Uterus (tissue), 4 donors: Measurements from ENCODE around the gene GGACT. TPM values are rescaled to one million over a fixed set of nuclear protein-coding genes. Genes with fewer than 3 reads are reported as not detected.

Experiments used
- DNase-seq, 2 donors: peaks; one replicate each; pipeline ENCODE4 v3.0.0-alpha.2; 2019 to 2020
- H3K27ac ChIP-seq, 2 donors: fragments of 200-600 bp; sonication (generic); 1 replicate in 1 of 2; 2 replicates in 1 of 2; pipeline ENCODE4 v1.5.1; 2016 to 2018
- H3K27me3 ChIP-seq, 2 donors: fragments of 200-600 bp; sonication (generic); one replicate each; pipeline ENCODE4 v1.5.1; 2018 to 2019; ENCODE audit warnings: control low read depth in 1 of 2
- H3K36me3 ChIP-seq, 2 donors: fragments of 200-600 bp; sonication (generic); one replicate each; pipeline ENCODE4 v1.5.1; 2019; ENCODE audit warnings: control low read depth in 1 of 2
- H3K4me1 ChIP-seq, 2 donors: fragments of 200-600 bp; sonication (generic); one replicate each; pipeline ENCODE4 v1.5.1; 2018 to 2019; ENCODE audit warnings: control low read depth in 1 of 2
- H3K4me3 ChIP-seq, 2 donors: fragments of 200-600 bp; sonication (generic); 1 replicate in 1 of 2; 2 replicates in 1 of 2; pipeline ENCODE4 v1.5.1; 2018 to 2019; ENCODE audit warnings: mild to moderate bottlenecking in 1 of 2
- H3K9me3 ChIP-seq, 2 donors: fragments of 200-600 bp; sonication (generic); one replicate each; pipeline ENCODE4 v1.5.1; 2019; ENCODE audit warnings: control low read depth in 1 of 2
- CTCF ChIP-seq, 4 experiments: fragments of 200-600 bp in 2 of 4; fragments of 450-650 bp in 2 of 4; sonication (generic) in 2 of 4; IDR thresholded peaks; one replicate each; pipeline ENCODE4 v1.5.1; 2016 to 2019; ENCODE audit warnings: antibody characterized with exemption in 4 of 4, mild to moderate bottlenecking in 2 of 4, moderate library complexity in 1 of 4
- POLR2A ChIP-seq, 2 donors: fragments of 450-650 bp; IDR thresholded peaks; one replicate each; pipeline ENCODE4 v1.6.1; 2016; ENCODE audit warnings: antibody characterized with exemption in 2 of 2, mild to moderate bottlenecking in 1 of 2, moderate library complexity in 1 of 2
- intact Hi-C: fragments of 100-400 bp; cut with DNase I; formaldehyde crosslinking; loops from one replicate; pipeline ENCODE4 v1.15.1; 2023; ENCODE audit warnings: low total_unique reads
- total RNA-seq, 4 donors: library from RNA; depleted of rRNA in 3 of 4; stranded (reverse); fragments of >200 nt in 3 of 4; gene quantifications; one replicate each; pipeline versions ENCODE4 v1.1.0 to v1.2.4, GENCODE V29; 2014 to 2023
- donor health status: DM: yes; HTN: yes; CAD: no.

Gene GGACT
- total RNA-seq, 4 donors from 2014 or later, result 0.26 to 5.7 (median 1.1) TPM

GRCh38 chr13:100503622-100504021 lies 85.0 kb downstream of the GGACT start:
- H3K27me3 ChIP-seq, result no peaks in the 10 kb centered on the region
- no peak overlapping the region for H3K4me3 ChIP-seq
- no peak for DNase-seq
- H3K9me3 ChIP-seq, result no peaks in the 10 kb centered on the region
- no peak overlapping the region for H3K27ac ChIP-seq
- intact Hi-C loops, result no loop called here
- H3K4me1 ChIP-seq, result no peaks in the 10 kb centered on the region
- no peaks in the 10 kb centered on the region for H3K36me3 ChIP-seq
- TF ChIP-seq POLR2A (IDR thresholded peaks at IDR 0.05), result no peak

GRCh38 chr13:100502446-100502845 lies 86.1 kb downstream of the GGACT start:
- no peak for DNase-seq
- Histone ChIP-seq H3K4me3 (no peak overlapping the region), H3K27me3 (no peaks in the 10 kb centered on the region), H3K4me1 (no peaks in the 10 kb centered on the region), H3K27ac (no peak overlapping the region), H3K36me3 (no peaks in the 10 kb centered on the region), H3K9me3 (no peaks in the 10 kb centered on the region)
- intact Hi-C loops, result no loop called here
- no peak for TF ChIP-seq CTCF (IDR thresholded peaks at IDR 0.05)

- DNase-seq, result no peak
- Histone ChIP-seq H3K27me3 (no peaks in the 10 kb centered on the region), H3K4me3 (no peak overlapping the region), H3K4me1 (no peaks in the 10 kb centered on the region), H3K27ac (no peak overlapping the region), H3K9me3 (no peaks in the 10 kb centered on the region), H3K36me3 (no peaks in the 10 kb centered on the region)
- TF ChIP-seq CTCF (IDR thresholded peaks at IDR 0.05), result no peak
- TF ChIP-seq POLR2A (IDR thresholded peaks at IDR 0.05), result no peak
- intact Hi-C loops, result no loop called here
Measured at GRCh38 chr13:100497389-100497788, 91.2 kb downstream of the GGACT start.

- intact Hi-C loops, result no loop called here
- DNase-seq, result no peak
- H3K4me3 ChIP-seq, result no peak overlapping the region
- no peaks in the 10 kb centered on the region for H3K27me3 ChIP-seq
- H3K4me1 ChIP-seq, result no peaks in the 10 kb centered on the region
- no peaks in the 10 kb centered on the region for H3K36me3 ChIP-seq
- H3K9me3 ChIP-seq, result no peaks in the 10 kb centered on the region
- no peak overlapping the region for H3K27ac ChIP-seq
- TF ChIP-seq POLR2A (IDR thresholded peaks at IDR 0.05), result no peak
- no peak for TF ChIP-seq CTCF (IDR thresholded peaks at IDR 0.05)
Measured at GRCh38 chr13:100495455-100495854, 93.1 kb downstream of the GGACT start.

GRCh38 chr13:100493418-100493817 lies 95.2 kb downstream of the GGACT start:
- Histone ChIP-seq H3K27me3 (no peaks in the 10 kb centered on the region), H3K4me1 (no peaks in the 10 kb centered on the region), H3K9me3 (no peaks in the 10 kb centered on the region), H3K36me3 (no peaks in the 10 kb centered on the region), H3K4me3 (no peak overlapping the region), H3K27ac (no peak overlapping the region)
- intact Hi-C loops, result no loop called here
- no peak for TF ChIP-seq POLR2A (IDR thresholded peaks at IDR 0.05)
- TF ChIP-seq CTCF (IDR thresholded peaks at IDR 0.05), result no peak
- no peak for DNase-seq

GRCh38 chr13:100491164-100491842 lies 97.3 kb downstream of the GGACT start:
- Histone ChIP-seq H3K27ac (peak overlapping the region in 1 of 2 donors; percentile 60), H3K9me3 (no peaks in the 10 kb centered on the region)
- TF ChIP-seq POLR2A (IDR thresholded peaks at IDR 0.05), result no peak
- no peak for TF ChIP-seq CTCF (IDR thresholded peaks at IDR 0.05)

More at GRCh38 chr13:100491164-100491842, 97.3 kb downstream of the GGACT start:
- peak; percentile 56 to 60 for DNase-seq
- intact Hi-C loops, result no loop called here
- Histone ChIP-seq H3K4me1 (no peaks in the 10 kb centered on the region), H3K36me3 (no peaks in the 10 kb centered on the region), H3K27me3 (no peaks in the 10 kb centered on the region), H3K4me3 (no peak overlapping the region)
